ENCODE results near the gene MAST3.

GRCh38 chr19:18112989-18113478 is 15.5 kb downstream of the MAST3 start:
- TF ChIP-seq CTCF (IDR thresholded peaks at IDR 0.05) (peak; percentile 63 to 81 (median 80)), POLR2AphosphoS5 (IDR thresholded peaks at IDR 0.05; ENCODE audit: insufficient read depth in 1 of 2, low read depth in 1 of 2) (no peak)

All from vagina (tissue), 2 donors.